Endodermal cell (in vitro differentiated cells): ENCODE results near the gene TTC23. TPM values are rescaled to one million over a fixed set of nuclear protein-coding genes. Genes with fewer than 3 reads are reported as not detected.

ENCODE experiments used
- DNase-seq: peaks from one replicate; pipeline ENCODE4 v3.0.0-alpha.2; 2017
- H3K27ac ChIP-seq: 2 replicates; pipeline ENCODE4 v1.5.1; 2013; ENCODE audit warnings: mild to moderate bottlenecking, low read depth, low read length, moderate library complexity
- H3K27me3 ChIP-seq: 2 replicates; pipeline ENCODE4 v1.6.1; 2013; ENCODE audit warnings: mild to moderate bottlenecking, low read length, moderate library complexity; ENCODE audit not compliant: insufficient read depth, control insufficient read depth, poor library complexity, severe bottlenecking
- H3K36me3 ChIP-seq: 2 replicates; pipeline ENCODE4 v1.7.0; 2013; ENCODE audit warnings: mild to moderate bottlenecking, low read length, moderate library complexity; ENCODE audit not compliant: control insufficient read depth, insufficient read depth
- H3K4me1 ChIP-seq: one replicate; pipeline ENCODE4 v1.7.0; 2013; ENCODE audit warnings: low read length; ENCODE audit not compliant: control insufficient read depth, insufficient read depth
- H3K4me3 ChIP-seq: 2 replicates; pipeline ENCODE4 v1.5.1; 2013; ENCODE audit warnings: mild to moderate bottlenecking, low read length, moderate library complexity
- H3K9ac ChIP-seq: 2 replicates; pipeline ENCODE4 v1.6.1; 2013; ENCODE audit warnings: mild to moderate bottlenecking, low read length, moderate library complexity; ENCODE audit not compliant: poor library complexity, severe bottlenecking; ENCODE audit errors: extremely low read depth
- H3K9me3 ChIP-seq: 2 replicates; pipeline ENCODE4 v1.6.1; 2013; ENCODE audit warnings: mild to moderate bottlenecking, low read length, moderate library complexity; ENCODE audit not compliant: control insufficient read depth
- H3K27ac Mint-ChIP-seq: 2 replicates; pipeline ENCODE4 v1.8.0; 2020; ENCODE audit warnings: mixed read lengths
- H3K27me3 Mint-ChIP-seq: 2 replicates; pipeline ENCODE4 v1.8.0; 2021; ENCODE audit warnings: mild to moderate bottlenecking, mixed read lengths; ENCODE audit not compliant: insufficient read depth
- H3K36me3 Mint-ChIP-seq: 2 replicates; pipeline ENCODE4 v1.8.0; 2020; ENCODE audit warnings: low read depth, mixed read lengths
- H3K4me1 Mint-ChIP-seq: 2 replicates; pipeline ENCODE4 v1.8.0; 2020; ENCODE audit warnings: mixed read lengths
- H3K4me3 Mint-ChIP-seq: 2 replicates; pipeline ENCODE4 v1.8.0; 2020; ENCODE audit warnings: mild to moderate bottlenecking, moderate library complexity, mixed read lengths
- H3K9me3 Mint-ChIP-seq: 2 replicates; pipeline ENCODE4 v1.8.0; 2020; ENCODE audit warnings: mild to moderate bottlenecking, mixed read lengths
- WGBS, 2 experiments: methylation state at CpG; one replicate each; pipeline versions ENCODE4 v1.1.5 to v1.1.7; 2013; ENCODE audit warnings: missing lambda C conversion rate in 2 of 2, mixed read lengths in 1 of 2; ENCODE audit not compliant: insufficient coverage in 1 of 2, insufficient read length in 1 of 2; 5-methylcytosine and 5-hydroxymethylcytosine counted together
- total RNA-seq, 2 donors: library from RNA; stranded (reverse); fragmentation: NEBNext Ultra II Directional in 1 of 2; extraction: Animal tissue kit (Norgen Biotek cat#: 25700) in 1 of 2; gene quantifications; 2 replicates in 1 of 2; 3 replicates in 1 of 2; pipeline ENCODE4 v1.2.1, GENCODE V29; 2021
- TF ChIP-seq, protein P1 (sequence below): fragments of 200-600 bp; sonication (generic); conservative IDR thresholded peaks from 2 replicates; pipeline ENCODE4 v1.5.0; 2021; ENCODE audit warnings: antibody characterized with exemption, mild to moderate bottlenecking

The TTC23 gene
- total RNA-seq, 2 donors from 2014 or later: 20.7 to 26.3 TPM

DNA sequence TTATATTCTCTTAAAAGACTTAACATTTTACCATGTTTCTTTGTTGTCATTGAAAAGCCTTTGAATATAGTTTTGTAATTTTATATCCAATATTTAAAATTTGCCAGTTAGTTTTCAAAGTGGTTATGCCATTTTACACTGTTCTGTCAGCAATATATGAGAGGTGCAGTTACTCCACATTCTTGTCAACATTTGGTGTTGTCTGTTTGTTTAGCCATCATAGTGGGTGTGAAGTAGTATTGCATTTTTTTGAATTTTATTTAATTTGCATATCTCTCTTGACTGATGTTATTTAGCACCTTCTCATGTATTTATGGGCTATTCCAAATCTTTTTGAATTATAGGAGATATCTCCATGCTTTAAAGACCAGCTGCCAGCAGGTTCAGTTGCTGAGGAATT is 42.3 kb upstream of the TTC23 start:
- no peak overlapping the region for H3K4me3 ChIP-seq
- H3K4me3 Mint-ChIP-seq: no peak overlapping the region
- H3K4me1 Mint-ChIP-seq: no peaks in the 10 kb centered on the region
- TF ChIP-seq, protein P1, sequence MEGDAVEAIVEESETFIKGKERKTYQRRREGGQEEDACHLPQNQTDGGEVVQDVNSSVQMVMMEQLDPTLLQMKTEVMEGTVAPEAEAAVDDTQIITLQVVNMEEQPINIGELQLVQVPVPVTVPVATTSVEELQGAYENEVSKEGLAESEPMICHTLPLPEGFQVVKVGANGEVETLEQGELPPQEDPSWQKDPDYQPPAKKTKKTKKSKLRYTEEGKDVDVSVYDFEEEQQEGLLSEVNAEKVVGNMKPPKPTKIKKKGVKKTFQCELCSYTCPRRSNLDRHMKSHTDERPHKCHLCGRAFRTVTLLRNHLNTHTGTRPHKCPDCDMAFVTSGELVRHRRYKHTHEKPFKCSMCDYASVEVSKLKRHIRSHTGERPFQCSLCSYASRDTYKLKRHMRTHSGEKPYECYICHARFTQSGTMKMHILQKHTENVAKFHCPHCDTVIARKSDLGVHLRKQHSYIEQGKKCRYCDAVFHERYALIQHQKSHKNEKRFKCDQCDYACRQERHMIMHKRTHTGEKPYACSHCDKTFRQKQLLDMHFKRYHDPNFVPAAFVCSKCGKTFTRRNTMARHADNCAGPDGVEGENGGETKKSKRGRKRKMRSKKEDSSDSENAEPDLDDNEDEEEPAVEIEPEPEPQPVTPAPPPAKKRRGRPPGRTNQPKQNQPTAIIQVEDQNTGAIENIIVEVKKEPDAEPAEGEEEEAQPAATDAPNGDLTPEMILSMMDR: no peak
- peaks cover 39% of the 10 kb centered on the region for H3K36me3 Mint-ChIP-seq
- H3K27ac ChIP-seq: no peak overlapping the region
- no peaks in the 10 kb centered on the region for H3K9me3 ChIP-seq
- peaks cover 16% of the 10 kb centered on the region for H3K9me3 Mint-ChIP-seq
- DNase-seq: no peak
- no peaks in the 10 kb centered on the region for H3K27me3 ChIP-seq
- no peak overlapping the region for H3K27ac Mint-ChIP-seq
- no peaks in the 10 kb centered on the region for H3K27me3 Mint-ChIP-seq
- H3K36me3 ChIP-seq: peaks cover 15% of the 10 kb centered on the region
- no peak overlapping the region for H3K9ac ChIP-seq
- H3K4me1 ChIP-seq: no peaks in the 10 kb centered on the region

DNA sequence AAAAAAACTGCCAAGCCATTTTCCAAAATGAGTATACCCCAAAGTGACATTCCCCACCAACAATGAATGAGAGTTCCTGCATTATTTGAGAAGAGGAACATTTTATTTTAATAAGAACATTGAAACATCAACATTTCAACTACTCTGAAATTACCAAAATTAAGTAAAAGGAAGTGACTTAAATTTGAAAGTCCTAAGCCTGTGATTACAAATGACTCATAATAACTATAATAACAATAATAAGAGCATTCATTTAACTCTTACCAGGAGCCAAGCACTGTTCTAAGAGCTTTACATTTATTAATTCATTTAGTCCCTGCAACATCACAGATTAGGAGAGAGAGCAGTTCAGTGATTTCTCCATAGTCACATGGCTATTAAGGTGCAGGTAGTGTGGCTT is 34.3 kb upstream of the TTC23 start:
- H3K27ac ChIP-seq: no peak overlapping the region
- H3K27ac Mint-ChIP-seq: no peak overlapping the region
- TF ChIP-seq, protein P1: no peak
- H3K27me3 Mint-ChIP-seq: no peaks in the 10 kb centered on the region
- H3K9me3 ChIP-seq: no peaks in the 10 kb centered on the region
- H3K36me3 Mint-ChIP-seq: peaks cover 7% of the 10 kb centered on the region
- H3K36me3 ChIP-seq: no peaks in the 10 kb centered on the region
- H3K9me3 Mint-ChIP-seq: no peaks in the 10 kb centered on the region
- H3K27me3 ChIP-seq: no peaks in the 10 kb centered on the region
- no peak overlapping the region for H3K9ac ChIP-seq
- H3K4me1 ChIP-seq: no peaks in the 10 kb centered on the region
- no peak for DNase-seq
- no peak overlapping the region for H3K4me3 Mint-ChIP-seq
- no peaks in the 10 kb centered on the region for H3K4me1 Mint-ChIP-seq
- H3K4me3 ChIP-seq: no peak overlapping the region

- Mint-ChIP-seq H3K27me3 (no peaks in the 10 kb centered on the region), H3K4me1 (no peaks in the 10 kb centered on the region), H3K4me3 (no peak overlapping the region), H3K36me3 (peaks cover 7% of the 10 kb centered on the region), H3K9me3 (no peaks in the 10 kb centered on the region), H3K27ac (no peak overlapping the region)
- no peak overlapping the region for H3K9ac ChIP-seq
- TF ChIP-seq, protein P1: no peak
- no peak overlapping the region for H3K4me3 ChIP-seq
- WGBS, 2 experiments: 92 to 96% methylated on average over 4 to 5 of the region's 5 CpGs
- H3K36me3 ChIP-seq: no peaks in the 10 kb centered on the region
- H3K4me1 ChIP-seq: no peaks in the 10 kb centered on the region
- no peaks in the 10 kb centered on the region for H3K9me3 ChIP-seq
- H3K27ac ChIP-seq: no peak overlapping the region
- DNase-seq: no peak
- H3K27me3 ChIP-seq: no peaks in the 10 kb centered on the region
Measured at GRCh38 chr15:99282586-99282985, 33.2 kb upstream of the TTC23 start.
